ENCODE results near the gene NES.

The NES gene

GRCh38 chr1:156707417-156708217, 30.4 kb upstream of the NES start:
- no peak for DNase-seq
- CTCF ChIA-PET = interaction anchor here (0.7 to 12.1 kb wide), 12 partner anchors 8 to 183 kb away, joined by 3 to 237 read pairs (median 8); partner anchors contain the start of genes INSRR and NTRK1
- Mint-ChIP-seq H3K4me1 (peaks cover 24% of the 10 kb centered on the region), H3K9me3 (no peaks in the 10 kb centered on the region), H3K4me3 (no peak overlapping the region), H3K27me3 (peaks cover 59% of the 10 kb centered on the region), H3K27ac (no peak overlapping the region), H3K36me3 (no peaks in the 10 kb centered on the region)

GRCh38 chr1:156706657-156707416, 29.6 kb upstream of the NES start:
- DNase-seq = no peak
- peaks cover 67% of the 10 kb centered on the region for H3K27me3 Mint-ChIP-seq
- no peaks in the 10 kb centered on the region for H3K9me3 Mint-ChIP-seq
- H3K4me3 Mint-ChIP-seq = peak overlapping the region; percentile 77
- peak overlapping the region; percentile 65 for H3K27ac Mint-ChIP-seq
- CTCF ChIA-PET = interaction anchor here (0.6 to 12.1 kb wide), 18 partner anchors 8 to 184 kb away, joined by 3 to 237 read pairs (median 6); partner anchors contain the start of genes INSRR, NES and NTRK1
- H3K4me1 Mint-ChIP-seq = peaks cover 24% of the 10 kb centered on the region
- no peaks in the 10 kb centered on the region for H3K36me3 Mint-ChIP-seq

- peak; percentile 78 for DNase-seq
- H3K4me1 Mint-ChIP-seq = peaks cover 24% of the 10 kb centered on the region
- no peak overlapping the region for H3K27ac Mint-ChIP-seq
- H3K36me3 Mint-ChIP-seq = no peaks in the 10 kb centered on the region
- H3K27me3 Mint-ChIP-seq = peaks cover 72% of the 10 kb centered on the region
- peak overlapping the region; percentile 77 for H3K4me3 Mint-ChIP-seq
- H3K9me3 Mint-ChIP-seq = no peaks in the 10 kb centered on the region
- CTCF ChIA-PET = interaction anchor here (0.6 to 12.1 kb wide), 24 partner anchors 9 to 183 kb away, joined by 3 to 237 read pairs (median 4); partner anchors contain the start of genes INSRR, NES and NTRK1
Observed at GRCh38 chr1:156705918-156706656, 28.9 kb upstream of the NES start.

GRCh38 chr1:156705321-156705917, 28.2 kb upstream of the NES start, which contains the start of gene CRABP2:
Gene CRABP2, minus strand, starts transcription at chr1:156705583. Its CDS starts 137 bp downstream, at chr1:156705446.
- Mint-ChIP-seq H3K4me1 (peaks cover 27% of the 10 kb centered on the region), H3K27me3 (peaks cover 79% of the 10 kb centered on the region), H3K4me3 (peak within 1 kb of the TSS; percentile 77), H3K36me3 (no peaks in the 10 kb centered on the region), H3K27ac (no peak within 1 kb of the TSS), H3K9me3 (no peaks in the 10 kb centered on the region)
- CTCF ChIA-PET = interaction anchor here (0.7 to 12.1 kb wide), 20 partner anchors 10 to 204 kb away, joined by 3 to 237 read pairs (median 6); partner anchors contain the start of genes INSRR, NES and NTRK1
- DNase-seq = peak; percentile 34

GRCh38 chr1:156704930-156705320, 27.7 kb upstream of the NES start:
- H3K27ac Mint-ChIP-seq = no peak overlapping the region
- no peak for DNase-seq
- H3K4me3 Mint-ChIP-seq = peak overlapping the region; percentile 15
- CTCF ChIA-PET = interaction anchor here (1.0 to 12.1 kb wide), 9 partner anchors 10 to 205 kb away, joined by 3 to 237 read pairs (median 8); no protein-coding TSS in a partner anchor
- peaks cover 27% of the 10 kb centered on the region for H3K4me1 Mint-ChIP-seq
- no peaks in the 10 kb centered on the region for H3K9me3 Mint-ChIP-seq
- no peaks in the 10 kb centered on the region for H3K36me3 Mint-ChIP-seq
- H3K27me3 Mint-ChIP-seq = peaks cover 84% of the 10 kb centered on the region

GRCh38 chr1:156704166-156704711, 27.0 kb upstream of the NES start:
- Mint-ChIP-seq H3K4me1 (peaks cover 27% of the 10 kb centered on the region), H3K27me3 (peaks cover 90% of the 10 kb centered on the region), H3K27ac (no peak overlapping the region), H3K36me3 (no peaks in the 10 kb centered on the region), H3K9me3 (no peaks in the 10 kb centered on the region), H3K4me3 (no peak overlapping the region)
- DNase-seq = no peak
- CTCF ChIA-PET = interaction anchor here (1.0 to 12.1 kb wide), 5 partner anchors 11 to 205 kb away, joined by 3 to 237 read pairs (median 7); no protein-coding TSS in a partner anchor

GRCh38 chr1:156703741-156704140, 26.5 kb upstream of the NES start:
- Mint-ChIP-seq H3K4me3 (no peak overlapping the region), H3K36me3 (no peaks in the 10 kb centered on the region), H3K4me1 (peaks cover 27% of the 10 kb centered on the region), H3K27me3 (peaks cover 94% of the 10 kb centered on the region), H3K27ac (no peak overlapping the region), H3K9me3 (no peaks in the 10 kb centered on the region)
- CTCF ChIA-PET = interaction anchor here (1.0 to 12.1 kb wide), 6 partner anchors 12 to 80 kb away, joined by 3 to 237 read pairs (median 5); no protein-coding TSS in a partner anchor
- no peak for DNase-seq

- no peak for DNase-seq
- Mint-ChIP-seq H3K27me3 (peaks cover 95% of the 10 kb centered on the region), H3K27ac (no peak overlapping the region), H3K4me3 (no peak overlapping the region), H3K4me1 (peaks cover 27% of the 10 kb centered on the region), H3K9me3 (no peaks in the 10 kb centered on the region), H3K36me3 (no peaks in the 10 kb centered on the region)
- CTCF ChIA-PET = interaction anchor here (1.0 to 12.1 kb wide), 6 partner anchors 12 to 79 kb away, joined by 3 to 237 read pairs (median 5); no protein-coding TSS in a partner anchor
Observed at GRCh38 chr1:156703336-156703735, 26.1 kb upstream of the NES start.

- Mint-ChIP-seq H3K27ac (no peak overlapping the region), H3K4me3 (no peak overlapping the region), H3K36me3 (no peaks in the 10 kb centered on the region), H3K4me1 (peaks cover 9% of the 10 kb centered on the region), H3K27me3 (peaks cover 90% of the 10 kb centered on the region), H3K9me3 (no peaks in the 10 kb centered on the region)
- DNase-seq = no peak
- CTCF ChIA-PET = interaction anchor here (0.8 to 12.1 kb wide), 5 partner anchors 13 to 43 kb away, joined by 3 to 237 read pairs (median 10); no protein-coding TSS in a partner anchor
Observed at GRCh38 chr1:156700736-156701531, 23.7 kb upstream of the NES start.

- CTCF ChIA-PET = interaction anchor here (1.2 to 12.1 kb wide), 3 partner anchors 12 to 27 kb away, joined by 3 to 237 read pairs (median 17); no protein-coding TSS in a partner anchor
- H3K27me3 Mint-ChIP-seq = peaks cover 82% of the 10 kb centered on the region
- no peaks in the 10 kb centered on the region for H3K36me3 Mint-ChIP-seq
Observed at GRCh38 chr1:156698995-156699394, 21.8 kb upstream of the NES start.

GRCh38 chr1:156697481-156697880, 20.3 kb upstream of the NES start:
- DNase-seq = no peak
- H3K27me3 Mint-ChIP-seq = peaks cover 82% of the 10 kb centered on the region
- no peak overlapping the region for H3K27ac Mint-ChIP-seq
- peaks cover 13% of the 10 kb centered on the region for H3K4me1 Mint-ChIP-seq
- CTCF ChIA-PET = interaction anchor here (3.7 to 12.1 kb wide), 2 partner anchors 10 to 28 kb away, joined by 17 to 237 read pairs; no protein-coding TSS in a partner anchor
- no peaks in the 10 kb centered on the region for H3K36me3 Mint-ChIP-seq
- no peaks in the 10 kb centered on the region for H3K9me3 Mint-ChIP-seq
- H3K4me3 Mint-ChIP-seq = no peak overlapping the region

More at GRCh38 chr1:156698995-156699394, 21.8 kb upstream of the NES start:
- Mint-ChIP-seq H3K4me3 (no peak overlapping the region), H3K27ac (no peak overlapping the region), H3K9me3 (no peaks in the 10 kb centered on the region), H3K4me1 (peaks cover 2% of the 10 kb centered on the region)
- no peak for DNase-seq

- Mint-ChIP-seq H3K27me3 (peaks cover 82% of the 10 kb centered on the region), H3K4me1 (peaks cover 21% of the 10 kb centered on the region), H3K36me3 (no peaks in the 10 kb centered on the region), H3K9me3 (no peaks in the 10 kb centered on the region), H3K27ac (no peak overlapping the region), H3K4me3 (no peak overlapping the region)
- CTCF ChIA-PET = interaction anchor here (2.5 kb wide), 1 partner anchor 29 kb away, joined by 9 read pairs; no protein-coding TSS in a partner anchor
- DNase-seq = no peak
Observed at GRCh38 chr1:156696755-156697154, 19.5 kb upstream of the NES start.
